Measurements from ENCODE around the gene DMKN. TPM values are rescaled to one million over a fixed set of nuclear protein-coding genes. Genes with fewer than 3 reads are reported as not detected.

Gene DMKN
- total RNA-seq, 1 donor from 2014 or later = 200 TPM

DNA sequence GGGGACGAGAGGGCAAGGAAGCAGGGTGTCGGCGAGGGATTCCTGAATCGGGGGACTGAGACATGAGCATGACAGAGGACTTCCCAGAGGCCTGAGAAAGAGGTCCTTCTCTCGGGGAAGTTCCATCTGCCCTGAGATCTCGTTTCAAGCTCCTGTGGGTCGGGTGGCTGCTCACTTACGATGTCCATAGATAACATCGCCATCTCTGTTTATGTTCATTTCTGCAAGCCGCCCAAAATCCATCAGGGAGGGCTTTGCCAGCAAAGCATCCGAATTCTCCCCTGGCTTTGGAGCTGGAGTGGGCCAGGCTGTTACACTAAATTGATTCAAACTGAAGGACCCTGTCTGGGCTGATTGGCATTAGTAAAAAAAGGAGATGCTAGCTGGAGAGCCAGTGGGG is 5.9 kb downstream of the DMKN start:
- no peak for DNase-seq (ENCODE audit: low read depth)
- TF ChIP-seq, protein P1, sequence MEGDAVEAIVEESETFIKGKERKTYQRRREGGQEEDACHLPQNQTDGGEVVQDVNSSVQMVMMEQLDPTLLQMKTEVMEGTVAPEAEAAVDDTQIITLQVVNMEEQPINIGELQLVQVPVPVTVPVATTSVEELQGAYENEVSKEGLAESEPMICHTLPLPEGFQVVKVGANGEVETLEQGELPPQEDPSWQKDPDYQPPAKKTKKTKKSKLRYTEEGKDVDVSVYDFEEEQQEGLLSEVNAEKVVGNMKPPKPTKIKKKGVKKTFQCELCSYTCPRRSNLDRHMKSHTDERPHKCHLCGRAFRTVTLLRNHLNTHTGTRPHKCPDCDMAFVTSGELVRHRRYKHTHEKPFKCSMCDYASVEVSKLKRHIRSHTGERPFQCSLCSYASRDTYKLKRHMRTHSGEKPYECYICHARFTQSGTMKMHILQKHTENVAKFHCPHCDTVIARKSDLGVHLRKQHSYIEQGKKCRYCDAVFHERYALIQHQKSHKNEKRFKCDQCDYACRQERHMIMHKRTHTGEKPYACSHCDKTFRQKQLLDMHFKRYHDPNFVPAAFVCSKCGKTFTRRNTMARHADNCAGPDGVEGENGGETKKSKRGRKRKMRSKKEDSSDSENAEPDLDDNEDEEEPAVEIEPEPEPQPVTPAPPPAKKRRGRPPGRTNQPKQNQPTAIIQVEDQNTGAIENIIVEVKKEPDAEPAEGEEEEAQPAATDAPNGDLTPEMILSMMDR (conservative IDR thresholded peaks at IDR 0.05; ENCODE audit: low read depth, low read length) = no peak
- no peak overlapping the region for H3K4me3 ChIP-seq (ENCODE audit: low read depth, low read length)

GRCh38 chr19:35506011-35506410 is 7.4 kb downstream of the DMKN start:
- no peak overlapping the region for H3K4me3 ChIP-seq (ENCODE audit: low read depth, low read length)
- TF ChIP-seq, protein P1 (conservative IDR thresholded peaks at IDR 0.05; ENCODE audit: low read depth, low read length) = no peak
- DNase-seq (ENCODE audit: low read depth) = no peak

- DNase-seq (ENCODE audit: low read depth) = no peak
- H3K4me3 ChIP-seq (ENCODE audit: low read depth, low read length) = no peak overlapping the region
- TF ChIP-seq, protein P1 (conservative IDR thresholded peaks at IDR 0.05; ENCODE audit: low read depth, low read length) = no peak
Observed at GRCh38 chr19:35502751-35503150, 10.7 kb downstream of the DMKN start.

- no peak overlapping the region for H3K4me3 ChIP-seq (ENCODE audit: low read depth, low read length)
- no peak for DNase-seq (ENCODE audit: low read depth)
- TF ChIP-seq, protein P1 (conservative IDR thresholded peaks at IDR 0.05; ENCODE audit: low read depth, low read length) = no peak
Observed at GRCh38 chr19:35501684-35502083, 11.8 kb downstream of the DMKN start.

DNA sequence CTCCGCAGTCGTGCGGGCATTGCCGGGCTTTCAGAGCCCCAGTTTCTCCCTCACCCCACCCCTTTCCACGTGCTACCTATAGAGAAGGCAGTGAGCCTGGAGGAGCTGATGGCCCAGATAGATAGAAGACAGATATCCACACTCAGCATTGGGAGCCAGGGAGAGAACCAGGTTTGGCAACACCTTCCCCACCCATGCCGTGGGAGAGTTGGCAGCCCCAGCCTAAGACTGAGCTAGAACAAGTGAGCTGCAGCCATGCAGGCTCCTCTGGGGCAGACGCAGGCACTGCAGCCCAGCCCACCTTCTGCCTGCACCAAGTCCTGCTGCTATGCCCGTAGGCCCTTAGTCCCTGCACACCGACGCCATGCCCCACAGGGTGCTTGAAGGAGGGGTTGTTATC is 12.8 kb downstream of the DMKN start:
- no peak overlapping the region for H3K4me3 ChIP-seq (ENCODE audit: low read depth, low read length)
- no peak for DNase-seq (ENCODE audit: low read depth)
- TF ChIP-seq, protein P1 (conservative IDR thresholded peaks at IDR 0.05; ENCODE audit: low read depth, low read length) = no peak

DNA sequence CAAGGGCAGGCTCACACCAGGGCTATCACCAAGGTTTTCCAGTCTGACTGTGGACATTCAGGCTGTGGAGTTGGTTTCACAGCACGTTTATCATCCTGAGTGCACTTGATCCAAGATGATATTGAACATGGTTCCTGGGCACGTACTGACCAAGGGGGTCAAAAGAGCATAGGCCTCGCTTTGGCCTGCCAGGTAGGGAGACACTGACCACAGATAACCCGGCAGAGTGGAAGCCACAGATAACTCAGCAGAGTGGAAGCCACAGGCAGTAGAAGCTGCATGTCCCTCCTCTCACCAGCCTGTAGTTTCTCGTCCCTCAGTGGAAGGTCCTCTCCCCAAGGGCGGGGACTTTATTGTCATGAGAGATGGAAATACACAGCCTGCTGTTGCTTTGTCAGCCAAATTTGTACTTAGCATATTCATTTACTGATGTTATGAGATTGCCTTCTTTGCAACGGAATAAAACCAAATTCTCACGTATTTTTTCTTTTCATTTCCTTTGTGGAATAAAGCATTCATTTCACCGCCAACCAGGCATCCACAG is 14.4 kb downstream of the DMKN start:
- no peak for DNase-seq (ENCODE audit: low read depth)
- TF ChIP-seq, protein P1 (conservative IDR thresholded peaks at IDR 0.05; ENCODE audit: low read depth, low read length) = no peak
- H3K4me3 ChIP-seq (ENCODE audit: low read depth, low read length) = no peak overlapping the region

- DNase-seq (ENCODE audit: low read depth) = no peak
- no peak overlapping the region for H3K4me3 ChIP-seq (ENCODE audit: low read depth, low read length)
- TF ChIP-seq, protein P1 (conservative IDR thresholded peaks at IDR 0.05; ENCODE audit: low read depth, low read length) = no peak
Observed at GRCh38 chr19:35498220-35498619, 15.2 kb downstream of the DMKN start.

All from epithelial cell of proximal tubule (primary cell).